ENCODE results near the gene EMD. TPM values are rescaled to one million over a fixed set of nuclear protein-coding genes. Genes with fewer than 3 reads are reported as not detected.

EMD gene
- total and polyA plus RNA-seq, 2 experiments from 2014 or later, result 39.4 to 61.0 TPM

GRCh38 chrX:154355776-154356140 is 23.3 kb upstream of the EMD start:
- no peak for DNase-seq (ENCODE audit: low spot score)
- no peaks in the 10 kb centered on the region for H3K36me3 ChIP-seq (replicated peaks; ENCODE audit: insufficient read depth, low read depth)
- H3K9me3 ChIP-seq (ENCODE audit: low read depth), result no peaks in the 10 kb centered on the region
- no peak overlapping the region for H2AFZ ChIP-seq
- H3K79me2 ChIP-seq, result no peaks in the 10 kb centered on the region
- H3K4me1 ChIP-seq (ENCODE audit: insufficient read depth), result no peaks in the 10 kb centered on the region
- H3K4me2 ChIP-seq, result no peak overlapping the region
- no peak overlapping the region for H3K4me3 ChIP-seq
- H3K27me3 ChIP-seq, result no peaks in the 10 kb centered on the region
- no peak overlapping the region for H3K27ac ChIP-seq
- H3K9me2 ChIP-seq (replicated peaks; ENCODE audit: insufficient read depth), result no peaks in the 10 kb centered on the region
- TF ChIP-seq EZH2 (IDR thresholded peaks at IDR 0.05; ENCODE audit: borderline replicate concordance), result no peak
- no peak for TF ChIP-seq EZH2phosphoT487 (IDR thresholded peaks at IDR 0.05; ENCODE audit: low read depth, severe bottlenecking, unreplicated experiment)
- no peak for TF ChIP-seq CTCF (IDR thresholded peaks at IDR 0.05; ENCODE audit: poor library complexity)
- H4K20me1 ChIP-seq (ENCODE audit: insufficient read depth, poor library complexity, severe bottlenecking), result peaks cover 9% of the 10 kb centered on the region
- 89% methylated on average over 12 of the region's 12 CpGs for WGBS (ENCODE audit: low lambda C conversion rate, missing lambda C conversion rate)

DNA sequence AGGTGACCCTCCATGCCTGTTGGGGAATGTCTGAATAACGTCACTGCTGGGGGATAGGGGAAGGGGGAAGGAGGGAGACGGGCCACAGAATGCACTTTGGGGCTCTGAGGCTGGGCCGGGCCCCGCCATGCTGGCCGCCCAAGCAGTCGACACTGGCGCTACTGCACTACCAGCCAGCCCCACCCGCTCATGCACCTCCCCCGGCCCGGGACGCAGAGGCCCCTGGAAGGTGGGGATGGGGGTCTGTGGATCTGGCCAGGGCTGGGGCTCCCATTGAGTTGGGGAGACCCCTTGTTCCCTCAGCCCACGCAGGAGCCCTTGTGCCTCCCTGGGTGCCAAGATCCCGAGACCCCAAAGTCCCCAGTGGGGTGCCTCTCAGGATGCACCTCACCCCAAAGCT is 22.5 kb upstream of the EMD start:
- Histone ChIP-seq H3K27ac (no peak overlapping the region), H3K36me3 (replicated peaks; ENCODE audit: insufficient read depth, low read depth) (no peaks in the 10 kb centered on the region), H3K4me2 (no peak overlapping the region), H3K79me2 (no peaks in the 10 kb centered on the region), H2AFZ (no peak overlapping the region), H4K20me1 (ENCODE audit: insufficient read depth, poor library complexity, severe bottlenecking) (peaks cover 9% of the 10 kb centered on the region), H3K4me3 (no peak overlapping the region), H3K9me3 (ENCODE audit: low read depth) (no peaks in the 10 kb centered on the region), H3K4me1 (ENCODE audit: insufficient read depth) (no peaks in the 10 kb centered on the region), H3K9me2 (replicated peaks; ENCODE audit: insufficient read depth) (no peaks in the 10 kb centered on the region), H3K27me3 (no peaks in the 10 kb centered on the region)
- TF ChIP-seq CTCF (IDR thresholded peaks at IDR 0.05; ENCODE audit: poor library complexity) (no peak), EZH2phosphoT487 (IDR thresholded peaks at IDR 0.05; ENCODE audit: low read depth, severe bottlenecking, unreplicated experiment) (no peak), EZH2 (IDR thresholded peaks at IDR 0.05; ENCODE audit: borderline replicate concordance) (no peak)
- no peak for DNase-seq (ENCODE audit: low spot score)
- 82% methylated on average over 10 of the region's 13 CpGs for WGBS (ENCODE audit: low lambda C conversion rate, missing lambda C conversion rate)

GRCh38 chrX:154357205-154357604 is 21.9 kb upstream of the EMD start:
- no peaks in the 10 kb centered on the region for H3K36me3 ChIP-seq (replicated peaks; ENCODE audit: insufficient read depth, low read depth)
- peaks cover 9% of the 10 kb centered on the region for H4K20me1 ChIP-seq (ENCODE audit: insufficient read depth, poor library complexity, severe bottlenecking)
- no peak overlapping the region for H3K27ac ChIP-seq
- no peaks in the 10 kb centered on the region for H3K9me2 ChIP-seq (replicated peaks; ENCODE audit: insufficient read depth)
- no peaks in the 10 kb centered on the region for H3K9me3 ChIP-seq (ENCODE audit: low read depth)
- H3K4me1 ChIP-seq (ENCODE audit: insufficient read depth), result no peaks in the 10 kb centered on the region
- no peaks in the 10 kb centered on the region for H3K79me2 ChIP-seq
- no peaks in the 10 kb centered on the region for H3K27me3 ChIP-seq
- 95% methylated on average over 27 of the region's 27 CpGs for WGBS (ENCODE audit: low lambda C conversion rate, missing lambda C conversion rate)
- TF ChIP-seq EZH2 (IDR thresholded peaks at IDR 0.05; ENCODE audit: borderline replicate concordance) (no peak), EZH2phosphoT487 (IDR thresholded peaks at IDR 0.05; ENCODE audit: low read depth, severe bottlenecking, unreplicated experiment) (no peak), CTCF (IDR thresholded peaks at IDR 0.05; ENCODE audit: poor library complexity) (no peak)
- H3K4me3 ChIP-seq, result no peak overlapping the region
- no peak overlapping the region for H3K4me2 ChIP-seq
- no peak for DNase-seq (ENCODE audit: low spot score)
- H2AFZ ChIP-seq, result no peak overlapping the region

- TF ChIP-seq EZH2 (IDR thresholded peaks at IDR 0.05; ENCODE audit: borderline replicate concordance) (no peak), EZH2phosphoT487 (IDR thresholded peaks at IDR 0.05; ENCODE audit: low read depth, severe bottlenecking, unreplicated experiment) (no peak), CTCF (IDR thresholded peaks at IDR 0.05; ENCODE audit: poor library complexity) (no peak)
- Histone ChIP-seq H3K4me2 (no peak overlapping the region), H3K9me2 (replicated peaks; ENCODE audit: insufficient read depth) (no peaks in the 10 kb centered on the region), H3K36me3 (replicated peaks; ENCODE audit: insufficient read depth, low read depth) (no peaks in the 10 kb centered on the region), H3K9me3 (ENCODE audit: low read depth) (no peaks in the 10 kb centered on the region), H3K4me1 (ENCODE audit: insufficient read depth) (no peaks in the 10 kb centered on the region), H4K20me1 (ENCODE audit: insufficient read depth, poor library complexity, severe bottlenecking) (peaks cover 9% of the 10 kb centered on the region), H2AFZ (no peak overlapping the region), H3K79me2 (peaks cover 2% of the 10 kb centered on the region), H3K27ac (no peak overlapping the region), H3K27me3 (no peaks in the 10 kb centered on the region), H3K4me3 (no peak overlapping the region)
- DNase-seq (ENCODE audit: low spot score), result no peak
- 89% methylated on average over 11 of the region's 11 CpGs for WGBS (ENCODE audit: low lambda C conversion rate, missing lambda C conversion rate)
Measured at GRCh38 chrX:154358011-154358410, 21.1 kb upstream of the EMD start.
